PC-3 (cell line): Measurements from ENCODE around the gene PKNOX2.

ENCODE experiments used
- CTCF ChIP-seq: fragments of 300-600 bp; sonication (generic); conservative IDR thresholded peaks from 2 replicates; pipeline ENCODE4 v1.5.1; 2017; ENCODE audit warnings: antibody characterized with exemption, low read depth, mild to moderate bottlenecking, low read length
- EZH2 ChIP-seq: fragments of 300-600 bp; sonication (generic); IDR thresholded peaks from one replicate; pipeline ENCODE4 v1.6.1; 2017; ENCODE audit warnings: antibody characterized with exemption, mild to moderate bottlenecking, low read length; ENCODE audit not compliant: unreplicated experiment
- EZH2phosphoT487 ChIP-seq: fragments of 300-600 bp; sonication (generic); IDR thresholded peaks from 2 replicates; pipeline ENCODE4 v1.6.1; 2018; ENCODE audit warnings: mild to moderate bottlenecking, antibody characterized with exemption, low read length, borderline replicate concordance

GRCh38 chr11:125325196-125325595 is 160.6 kb downstream of the PKNOX2 start:
- TF ChIP-seq CTCF, result no peak
- TF ChIP-seq EZH2, result no peak
- TF ChIP-seq EZH2phosphoT487, result no peak
